ENCODE results near the gene CSNK1A1L.

DNA sequence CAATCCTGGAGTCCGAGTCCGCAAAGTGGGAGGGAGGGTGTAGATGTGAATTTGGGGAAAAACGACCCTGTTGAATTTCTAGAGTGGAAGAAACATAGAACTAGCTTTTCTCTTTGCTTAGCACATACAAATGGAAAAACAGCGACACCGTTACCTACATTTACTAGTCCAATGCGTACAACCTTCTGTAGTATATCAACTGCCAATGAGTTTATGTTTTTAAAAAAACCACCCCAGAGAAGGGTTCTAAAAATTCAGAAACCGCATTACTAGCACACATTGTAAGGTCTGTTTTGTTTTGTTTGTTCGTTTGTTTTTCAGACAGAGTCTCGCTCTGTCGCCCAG, 45.6 kb downstream of the CSNK1A1L start:
- TF ChIP-seq, protein P1, sequence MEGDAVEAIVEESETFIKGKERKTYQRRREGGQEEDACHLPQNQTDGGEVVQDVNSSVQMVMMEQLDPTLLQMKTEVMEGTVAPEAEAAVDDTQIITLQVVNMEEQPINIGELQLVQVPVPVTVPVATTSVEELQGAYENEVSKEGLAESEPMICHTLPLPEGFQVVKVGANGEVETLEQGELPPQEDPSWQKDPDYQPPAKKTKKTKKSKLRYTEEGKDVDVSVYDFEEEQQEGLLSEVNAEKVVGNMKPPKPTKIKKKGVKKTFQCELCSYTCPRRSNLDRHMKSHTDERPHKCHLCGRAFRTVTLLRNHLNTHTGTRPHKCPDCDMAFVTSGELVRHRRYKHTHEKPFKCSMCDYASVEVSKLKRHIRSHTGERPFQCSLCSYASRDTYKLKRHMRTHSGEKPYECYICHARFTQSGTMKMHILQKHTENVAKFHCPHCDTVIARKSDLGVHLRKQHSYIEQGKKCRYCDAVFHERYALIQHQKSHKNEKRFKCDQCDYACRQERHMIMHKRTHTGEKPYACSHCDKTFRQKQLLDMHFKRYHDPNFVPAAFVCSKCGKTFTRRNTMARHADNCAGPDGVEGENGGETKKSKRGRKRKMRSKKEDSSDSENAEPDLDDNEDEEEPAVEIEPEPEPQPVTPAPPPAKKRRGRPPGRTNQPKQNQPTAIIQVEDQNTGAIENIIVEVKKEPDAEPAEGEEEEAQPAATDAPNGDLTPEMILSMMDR (IDR thresholded peaks at IDR 0.05), result no peak
- TF ChIP-seq POLR2A (IDR thresholded peaks at IDR 0.05), result no peak

Data from esophagus squamous epithelium (tissue), 4 donors.